ENCODE results near the gene CHRNA9. TPM values are rescaled to one million over a fixed set of nuclear protein-coding genes. Genes with fewer than 3 reads are reported as not detected.

The CHRNA9 gene
- total and polyA plus RNA-seq, 2 of the 13 experiments (the other 11 are each of a cell fraction or from before 2014, with no cell fraction given) = not detected

GRCh38 chr4:40340030-40340429 lies 4.9 kb downstream of the CHRNA9 start:
- CTCF ChIA-PET (ENCODE audit: low intra/inter-chr PET ratio, low total read pairs) = no interaction called here
- TF ChIP-seq ZNF629 (CRISPR knock-in tag; conservative IDR thresholded peaks at IDR 0.05) (no peak), ZNF703 (CRISPR knock-in tag; IDR thresholded peaks at IDR 0.05; ENCODE audit: borderline replicate concordance) (no peak), ZNF253 (CRISPR knock-in tag; IDR thresholded peaks at IDR 0.05; ENCODE audit: borderline replicate concordance) (no peak), MAF1 (CRISPR knock-in tag; IDR thresholded peaks at IDR 0.05; ENCODE audit: borderline replicate concordance) (no peak), RBFOX2 (IDR thresholded peaks at IDR 0.05; ENCODE audit: low read depth, low read length) (no peak), ZNF780A (CRISPR knock-in tag; IDR thresholded peaks at IDR 0.05) (no peak)
- TF ChIP-seq, protein P1, sequence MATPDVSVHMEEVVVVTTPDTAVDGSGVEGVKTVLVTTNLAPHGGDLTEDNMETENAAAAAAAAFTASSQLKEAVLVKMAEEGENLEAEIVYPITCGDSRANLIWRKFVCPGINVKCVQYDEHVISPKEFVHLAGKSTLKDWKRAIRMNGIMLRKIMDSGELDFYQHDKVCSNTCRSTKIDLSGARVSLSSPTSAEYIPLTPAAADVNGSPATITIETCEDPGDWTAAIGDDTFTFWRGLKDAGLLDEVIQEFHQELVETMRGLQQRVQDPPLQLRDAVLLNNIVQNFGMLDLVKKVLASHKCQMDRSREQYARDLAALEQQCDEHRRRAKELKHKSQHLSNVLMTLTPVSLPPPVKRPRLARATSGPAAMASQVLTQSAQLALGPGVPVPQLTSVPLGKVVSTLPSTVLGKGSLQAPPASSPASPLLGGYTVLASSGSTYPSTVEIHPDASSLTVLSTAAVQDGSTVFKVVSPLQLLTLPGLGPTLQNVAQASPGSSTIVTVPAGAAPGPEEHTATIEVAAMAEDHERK (CRISPR knock-in tag; IDR thresholded peaks at IDR 0.05; ENCODE audit: low read depth) = no peak
- H2AFZ ChIP-seq (ENCODE audit: low read length) = no peak overlapping the region
- H3K4me2 ChIP-seq (ENCODE audit: low read depth, low read length) = no peak overlapping the region
- intact Hi-C loops (cut with micrococcal nuclease; ENCODE audit: unreplicated experiment) = no loop called here
- DNase-seq (ENCODE audit: low spot score) = no peak
- ATAC-seq = no peak
- H3K9ac ChIP-seq (ENCODE audit: insufficient read depth, low read depth, low read length) = no peak overlapping the region
- H3K36me3 ChIP-seq (replicated peaks in 1 of 2; ENCODE audit: control insufficient read depth in 1 of 2, insufficient read depth in 2 of 2, low read length in 2 of 2) = no peaks in the 10 kb centered on the region
- in situ Hi-C loops (cut with HindIII; ENCODE audit: extremely low pct_ligation_motif_present, low pct_unique_long_range_greater_than_20kb) = no loop called here
- no peaks in the 10 kb centered on the region for H4K20me1 ChIP-seq (ENCODE audit: insufficient read depth, low read length)
- H3K27me3 ChIP-seq (ENCODE audit: control insufficient read depth in 1 of 2, insufficient read depth in 2 of 2, low read length in 2 of 2) = peaks cover 1 to 6% of the 10 kb centered on the region in 2 experiments; a peak in 2 of 5 replicates
- POLR2A ChIA-PET = no interaction called here
- H3K27ac ChIP-seq (ENCODE audit: extremely low read length, insufficient read depth, low read length) = no peak overlapping the region
- FAIRE-seq = no peak
- BruUV-seq (replicated peaks) = no TSS peak
- no peaks in the 10 kb centered on the region for H3K79me2 ChIP-seq (ENCODE audit: insufficient read depth, low read length)
- H3K4me3 ChIP-seq (replicated peaks in 1 of 3; ENCODE audit: insufficient read depth in 1 of 3, low read depth in 2 of 3, low read length in 3 of 3) = no peak overlapping the region
- H3K9me3 ChIP-seq (ENCODE audit: low read length) = no peaks in the 10 kb centered on the region
- H3K4me1 ChIP-seq (ENCODE audit: insufficient read depth, low read length) = peaks cover 9% of the 10 kb centered on the region

- H3K9me3 ChIP-seq (ENCODE audit: low read length) = no peaks in the 10 kb centered on the region
- BruUV-seq (replicated peaks) = no TSS peak
- DNase-seq (ENCODE audit: low spot score) = no peak
- no peak overlapping the region for H3K4me3 ChIP-seq (replicated peaks in 1 of 3; ENCODE audit: insufficient read depth in 1 of 3, low read depth in 2 of 3, low read length in 3 of 3)
- TF ChIP-seq ZNF335 (CRISPR knock-in tag; IDR thresholded peaks at IDR 0.05) = no peak
- no peak for TF ChIP-seq JARID2 (CRISPR knock-in tag; IDR thresholded peaks at IDR 0.05; ENCODE audit: insufficient replicate concordance)
- TF ChIP-seq KDM2A (CRISPR knock-in tag; IDR thresholded peaks at IDR 0.05; ENCODE audit: borderline replicate concordance, low read depth) = no peak
- no peak for TF ChIP-seq ETV5 (CRISPR knock-in tag; IDR thresholded peaks at IDR 0.05; ENCODE audit: borderline replicate concordance)
- no peak for TF ChIP-seq NFE2 (CRISPR knock-in tag; IDR thresholded peaks at IDR 0.05)
- no peak for TF ChIP-seq FIP1L1 (IDR thresholded peaks at IDR 0.05; ENCODE audit: borderline replicate concordance, insufficient read depth, low read depth, low read length)
- no peak for ATAC-seq
- H2AFZ ChIP-seq (ENCODE audit: low read length) = no peak overlapping the region
- in situ Hi-C loops (cut with HindIII; ENCODE audit: extremely low pct_ligation_motif_present, low pct_unique_long_range_greater_than_20kb) = no loop called here
- 47% methylated on average over 3 of the region's 3 CpGs for WGBS (ENCODE audit: low lambda C conversion rate)
- H3K4me1 ChIP-seq (ENCODE audit: insufficient read depth, low read length) = no peaks in the 10 kb centered on the region
- no peak overlapping the region for H3K9ac ChIP-seq (ENCODE audit: insufficient read depth, low read depth, low read length)
- ChIA-PET POLR2A (no interaction called here), CTCF (ENCODE audit: low intra/inter-chr PET ratio, low total read pairs) (no interaction called here)
- no peaks in the 10 kb centered on the region for H3K36me3 ChIP-seq (replicated peaks in 1 of 2; ENCODE audit: control insufficient read depth in 1 of 2, insufficient read depth in 2 of 2, low read length in 2 of 2)
- FAIRE-seq = no peak
- H3K4me2 ChIP-seq (ENCODE audit: low read depth, low read length) = no peak overlapping the region
- no peaks in the 10 kb centered on the region for H4K20me1 ChIP-seq (ENCODE audit: insufficient read depth, low read length)
- H3K27me3 ChIP-seq (ENCODE audit: control insufficient read depth in 1 of 2, insufficient read depth in 2 of 2, low read length in 2 of 2) = no peaks in the 10 kb centered on the region; a peak in 1 of 5 replicates
- intact Hi-C loops (cut with micrococcal nuclease; ENCODE audit: unreplicated experiment) = no loop called here
- no peaks in the 10 kb centered on the region for H3K79me2 ChIP-seq (ENCODE audit: insufficient read depth, low read length)
- no peak overlapping the region for H3K27ac ChIP-seq (ENCODE audit: extremely low read length, insufficient read depth, low read length)
Observed at GRCh38 chr4:40347472-40347871, 12.3 kb downstream of the CHRNA9 start.
